WTC11 (cell line): ENCODE results near the gene IPO13. TPM values are rescaled to one million over a fixed set of nuclear protein-coding genes. Genes with fewer than 3 reads are reported as not detected.

ENCODE experiments used
- ATAC-seq: fragments of 200-7000 bp; cut with Tn5 transposase; 2 replicates; pipeline ENCODE4 v1.10.0; 2021; ENCODE audit warnings: mild to moderate bottlenecking, moderate library complexity
- CTCF ChIA-PET: fragments of 300-600 bp; sonication (Branson Sonifier 250); formaldehyde crosslinking; loops from one replicate; lab custom pipeline; 2021; ENCODE audit warnings: antibody characterized with exemption; lab: Charles Lee
- POLR2A ChIA-PET: fragments of 350-600 bp; sonication (Branson Sonifier 250); formaldehyde crosslinking; loops from one replicate; lab custom pipeline; 2021; ENCODE audit warnings: antibody characterized with exemption; lab: Charles Lee
- DNase-seq: peaks from one replicate; pipeline ENCODE4 v3.0.0; 2021; ENCODE audit warnings: low spot score
- H3K27ac Mint-ChIP-seq: 2 replicates; pipeline ENCODE4 v1.8.0; 2021; ENCODE audit warnings: mixed read lengths
- H3K27me3 Mint-ChIP-seq: 2 replicates; pipeline ENCODE4 v1.8.0; 2021; ENCODE audit warnings: low read depth, mild to moderate bottlenecking, moderate library complexity, mixed read lengths
- H3K36me3 Mint-ChIP-seq: 2 replicates; pipeline ENCODE4 v1.8.0; 2021; ENCODE audit warnings: mixed read lengths
- H3K4me1 Mint-ChIP-seq: 2 replicates; pipeline ENCODE4 v1.8.0; 2022; ENCODE audit warnings: mixed read lengths
- H3K4me3 Mint-ChIP-seq: 2 replicates; pipeline ENCODE4 v1.8.0; 2021; ENCODE audit warnings: mild to moderate bottlenecking, moderate library complexity, mixed read lengths
- H3K9me3 Mint-ChIP-seq: 2 replicates; pipeline ENCODE4 v1.8.0; 2021; ENCODE audit warnings: mixed read lengths
- AFF4 ChIP-seq: sonication (generic); formaldehyde crosslinking; IDR thresholded peaks from 2 replicates; pipeline ENCODE4 v1.8.1; 2023; ENCODE audit warnings: mild to moderate bottlenecking, missing genetic modification reagents, borderline replicate concordance
- ATF1 ChIP-seq: sonication (generic); formaldehyde crosslinking; IDR thresholded peaks from 2 replicates; pipeline ENCODE4 v1.8.1; 2023; ENCODE audit warnings: mild to moderate bottlenecking, moderate library complexity, missing genetic modification reagents
- CDX4 ChIP-seq: fragments of 250-450 bp; sonication (Bioruptor Pico); IDR thresholded peaks from 2 replicates; pipeline ENCODE4 v1.9.0; 2021; ENCODE audit warnings: moderate library complexity, mild to moderate bottlenecking, inconsistent platforms, borderline replicate concordance
- CREM ChIP-seq: sonication (generic); formaldehyde crosslinking; IDR thresholded peaks from 2 replicates; pipeline ENCODE4 v1.8.1; 2022; ENCODE audit warnings: mild to moderate bottlenecking, missing genetic modification reagents, moderate library complexity
- ELF4 ChIP-seq: sonication (generic); formaldehyde crosslinking; IDR thresholded peaks from 2 replicates; pipeline ENCODE4 v1.8.1; 2022; ENCODE audit warnings: low read depth, mild to moderate bottlenecking, moderate library complexity, missing genetic modification reagents
- ESRRA ChIP-seq: sonication (generic); formaldehyde crosslinking; IDR thresholded peaks from 2 replicates; pipeline ENCODE4 v1.8.1; 2022; ENCODE audit warnings: mild to moderate bottlenecking, missing genetic modification reagents, borderline replicate concordance
- FOXJ3 ChIP-seq: sonication (generic); formaldehyde crosslinking; IDR thresholded peaks from 2 replicates; pipeline ENCODE4 v1.9.0; 2021; ENCODE audit warnings: missing genetic modification reagents, mild to moderate bottlenecking, borderline replicate concordance
- GABPB1 ChIP-seq: sonication (generic); formaldehyde crosslinking; IDR thresholded peaks from 2 replicates; pipeline ENCODE4 v1.8.1; 2023; ENCODE audit warnings: mild to moderate bottlenecking, missing genetic modification reagents
- GRHL2 ChIP-seq: fragments of 250-450 bp; sonication (Bioruptor Pico); IDR thresholded peaks from 2 replicates; pipeline ENCODE4 v1.8.0; 2022; ENCODE audit warnings: mild to moderate bottlenecking, moderate library complexity; ENCODE audit not compliant: insufficient replicate concordance, severe bottlenecking
- MXD4 ChIP-seq: fragments of 250-450 bp; sonication (Bioruptor Pico); IDR thresholded peaks from 2 replicates; pipeline ENCODE4 v1.8.0; 2021; ENCODE audit warnings: mild to moderate bottlenecking, moderate library complexity, borderline replicate concordance
- NFATC4 ChIP-seq: fragments of 250-450 bp; sonication (Bioruptor Pico); IDR thresholded peaks from 2 replicates; pipeline ENCODE4 v1.9.0; 2021; ENCODE audit warnings: mild to moderate bottlenecking
- OVOL2 ChIP-seq: fragments of 250-450 bp; sonication (Bioruptor Pico); IDR thresholded peaks from 2 replicates; pipeline ENCODE4 v1.9.0; 2021; ENCODE audit warnings: mild to moderate bottlenecking, borderline replicate concordance
- RELA ChIP-seq: sonication (generic); formaldehyde crosslinking; IDR thresholded peaks from 2 replicates; pipeline ENCODE4 v1.8.1; 2022; ENCODE audit warnings: missing genetic modification reagents, mild to moderate bottlenecking, borderline replicate concordance
- SMAD4 ChIP-seq: sonication (generic); formaldehyde crosslinking; IDR thresholded peaks from 2 replicates; pipeline ENCODE4 v1.8.0; 2022; ENCODE audit warnings: mild to moderate bottlenecking, missing genetic modification reagents
- TEAD1 ChIP-seq: sonication (generic); formaldehyde crosslinking; IDR thresholded peaks from 2 replicates; pipeline ENCODE4 v1.8.0; 2022; ENCODE audit warnings: mild to moderate bottlenecking, missing genetic modification reagents
- ZNF396 ChIP-seq: fragments of 250-450 bp; sonication (Bioruptor Pico); IDR thresholded peaks from 2 replicates; pipeline ENCODE4 v1.8.0; 2021; ENCODE audit warnings: mild to moderate bottlenecking, moderate library complexity, borderline replicate concordance
- ZNF532 ChIP-seq: fragments of 250-450 bp; sonication (Bioruptor Pico); IDR thresholded peaks from 2 replicates; pipeline ENCODE4 v1.9.0; 2021; ENCODE audit warnings: mild to moderate bottlenecking, borderline replicate concordance
- total RNA-seq: library from RNA; stranded (reverse); gene quantifications from 3 replicates; pipeline ENCODE4 v1.2.3, GENCODE V29; 2021
- TF ChIP-seq, protein P1 (sequence below): sonication (generic); formaldehyde crosslinking; IDR thresholded peaks from 2 replicates; pipeline ENCODE4 v1.8.0; 2023; ENCODE audit warnings: missing genetic modification reagents, mild to moderate bottlenecking, borderline replicate concordance

IPO13 gene
- total RNA-seq, 1 experiment from 2014 or later, result 24.2 TPM

DNA sequence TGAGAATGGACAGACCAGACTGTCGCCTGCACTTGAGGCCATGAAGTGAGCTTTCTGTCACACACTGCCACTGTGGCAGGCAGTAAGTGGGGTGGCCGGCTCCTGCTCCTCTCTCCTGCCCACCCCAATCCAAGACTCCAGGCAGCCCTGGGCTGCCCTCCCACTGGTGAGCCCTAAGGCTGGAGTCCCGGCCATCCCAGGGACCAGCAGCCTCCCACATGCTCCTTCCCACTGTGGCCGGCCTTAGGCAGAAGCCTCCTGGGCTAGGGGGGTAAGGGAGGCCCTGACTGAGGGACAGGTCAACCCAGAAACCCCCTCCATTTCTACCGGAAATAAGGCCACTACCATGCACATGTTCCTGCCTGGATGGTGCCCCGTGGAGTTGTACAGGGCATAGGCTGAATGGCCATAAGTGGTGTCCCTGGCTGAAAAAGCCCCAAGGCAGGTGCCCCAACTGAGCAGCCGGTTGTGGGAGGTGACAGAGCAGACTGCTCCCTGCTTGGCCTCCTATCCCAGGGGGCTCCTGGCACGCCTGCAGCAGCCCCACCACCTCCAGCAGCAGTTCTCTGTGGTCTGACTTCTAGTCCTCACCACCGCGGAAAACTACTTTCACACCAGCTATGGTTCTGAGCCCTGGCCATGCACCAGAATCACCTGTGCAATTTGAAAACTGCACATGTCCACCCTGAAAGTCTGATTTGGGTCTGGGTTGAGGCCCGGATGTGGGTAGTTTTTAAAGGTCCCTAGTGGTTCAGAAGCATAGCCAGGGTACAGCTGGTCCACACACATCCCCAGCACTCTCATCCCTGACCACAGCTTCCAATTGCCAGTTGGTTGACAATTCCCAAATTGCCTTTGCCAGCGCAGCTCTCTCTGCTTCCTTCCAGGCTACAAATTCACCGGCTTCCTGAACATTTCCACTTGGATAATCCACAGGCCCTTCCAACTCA, 14.8 kb upstream of the IPO13 start:
- DNase-seq (no peak), ATAC-seq (no peak)
- H3K4me1 Mint-ChIP-seq, result peaks cover 36% of the 10 kb centered on the region
- H3K4me3 Mint-ChIP-seq, result peak overlapping the region; percentile 84; the same call in 1 of the 2 replicates
- TF ChIP-seq GABPB1 (CRISPR knock-in tag) (no peak), FOXJ3 (CRISPR knock-in tag) (no peak), ATF1 (CRISPR knock-in tag) (no peak), CREM (CRISPR knock-in tag) (no peak), RELA (no peak), MXD4 (CRISPR knock-in tag) (no peak), ESRRA (CRISPR knock-in tag) (no peak), ELF4 (CRISPR knock-in tag) (no peak), AFF4 (CRISPR knock-in tag) (no peak), SMAD4 (CRISPR knock-in tag) (no peak), GRHL2 (CRISPR knock-in tag) (no peak), NFATC4 (CRISPR knock-in tag) (no peak), ZNF532 (CRISPR knock-in tag) (no peak), ZNF396 (CRISPR knock-in tag) (no peak), CDX4 (CRISPR knock-in tag) (no peak), TEAD1 (CRISPR knock-in tag) (no peak), OVOL2 (no peak)
- TF ChIP-seq, protein P1, sequence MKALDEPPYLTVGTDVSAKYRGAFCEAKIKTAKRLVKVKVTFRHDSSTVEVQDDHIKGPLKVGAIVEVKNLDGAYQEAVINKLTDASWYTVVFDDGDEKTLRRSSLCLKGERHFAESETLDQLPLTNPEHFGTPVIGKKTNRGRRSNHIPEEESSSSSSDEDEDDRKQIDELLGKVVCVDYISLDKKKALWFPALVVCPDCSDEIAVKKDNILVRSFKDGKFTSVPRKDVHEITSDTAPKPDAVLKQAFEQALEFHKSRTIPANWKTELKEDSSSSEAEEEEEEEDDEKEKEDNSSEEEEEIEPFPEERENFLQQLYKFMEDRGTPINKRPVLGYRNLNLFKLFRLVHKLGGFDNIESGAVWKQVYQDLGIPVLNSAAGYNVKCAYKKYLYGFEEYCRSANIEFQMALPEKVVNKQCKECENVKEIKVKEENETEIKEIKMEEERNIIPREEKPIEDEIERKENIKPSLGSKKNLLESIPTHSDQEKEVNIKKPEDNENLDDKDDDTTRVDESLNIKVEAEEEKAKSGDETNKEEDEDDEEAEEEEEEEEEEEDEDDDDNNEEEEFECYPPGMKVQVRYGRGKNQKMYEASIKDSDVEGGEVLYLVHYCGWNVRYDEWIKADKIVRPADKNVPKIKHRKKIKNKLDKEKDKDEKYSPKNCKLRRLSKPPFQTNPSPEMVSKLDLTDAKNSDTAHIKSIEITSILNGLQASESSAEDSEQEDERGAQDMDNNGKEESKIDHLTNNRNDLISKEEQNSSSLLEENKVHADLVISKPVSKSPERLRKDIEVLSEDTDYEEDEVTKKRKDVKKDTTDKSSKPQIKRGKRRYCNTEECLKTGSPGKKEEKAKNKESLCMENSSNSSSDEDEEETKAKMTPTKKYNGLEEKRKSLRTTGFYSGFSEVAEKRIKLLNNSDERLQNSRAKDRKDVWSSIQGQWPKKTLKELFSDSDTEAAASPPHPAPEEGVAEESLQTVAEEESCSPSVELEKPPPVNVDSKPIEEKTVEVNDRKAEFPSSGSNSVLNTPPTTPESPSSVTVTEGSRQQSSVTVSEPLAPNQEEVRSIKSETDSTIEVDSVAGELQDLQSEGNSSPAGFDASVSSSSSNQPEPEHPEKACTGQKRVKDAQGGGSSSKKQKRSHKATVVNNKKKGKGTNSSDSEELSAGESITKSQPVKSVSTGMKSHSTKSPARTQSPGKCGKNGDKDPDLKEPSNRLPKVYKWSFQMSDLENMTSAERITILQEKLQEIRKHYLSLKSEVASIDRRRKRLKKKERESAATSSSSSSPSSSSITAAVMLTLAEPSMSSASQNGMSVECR (CRISPR knock-in tag), result no peak
- H3K9me3 Mint-ChIP-seq, result no peaks in the 10 kb centered on the region
- ChIA-PET CTCF (interaction anchor here (1.1 to 11.9 kb wide), 11 partner anchors 9 to 279 kb away, joined by 3 to 992 read pairs (median 28); partner anchors contain the start of gene IPO13), POLR2A (no interaction called here)
- H3K27ac Mint-ChIP-seq, result no peak overlapping the region
- no peaks in the 10 kb centered on the region for H3K36me3 Mint-ChIP-seq
- peaks cover 8% of the 10 kb centered on the region for H3K27me3 Mint-ChIP-seq
